Loucy (cell line): ENCODE measurements around the gene C10orf143.

Experiments
- CTCF ChIP-seq: fragments of 200-600 bp; sonication (generic); conservative IDR thresholded peaks from 2 replicates; pipeline ENCODE4 v1.5.1; 2014; ENCODE audit warnings: mild to moderate bottlenecking, antibody characterized with exemption, low read length
- EZH2phosphoT487 ChIP-seq: fragments of 200-600 bp; IDR thresholded peaks from 2 replicates; pipeline ENCODE4 v1.6.1; 2018; ENCODE audit warnings: antibody characterized with exemption, mild to moderate bottlenecking, moderate library complexity, borderline replicate concordance

GRCh38 chr10:130141878-130142277, 31.2 kb upstream of the C10orf143 start:
- no peak for TF ChIP-seq CTCF
- TF ChIP-seq EZH2phosphoT487, result no peak
